SU-DHL-6 (cell line): ENCODE data around the gene OASL.
"Not testable (repeated sequence)": the region's sequence is repeated elsewhere in the genome, so short reads cannot be mapped to it uniquely, and the experiment has no call there.

Experiments
- H2AFZ ChIP-seq: fragments of 200-600 bp; sonication (generic); 2 replicates; pipeline ENCODE4 v1.6.1; 2014; ENCODE audit warnings: low read depth, mild to moderate bottlenecking, moderate library complexity, mixed read lengths, antibody characterized with exemption, low read length; ENCODE audit not compliant: severe bottlenecking
- H3F3A ChIP-seq: fragments of 200-600 bp; shearing (Covaris generic); 2 replicates; pipeline ENCODE4 v1.6.0; 2016; ENCODE audit warnings: antibody characterized with exemption, mild to moderate bottlenecking; ENCODE audit not compliant: insufficient read depth
- H3K27ac ChIP-seq: fragments of 200-600 bp; sonication (generic); 2 replicates; pipeline ENCODE4 v1.5.1; 2016; ENCODE audit warnings: low read depth, mild to moderate bottlenecking, low read length, moderate library complexity, mixed read lengths
- H3K27me3 ChIP-seq: fragments of 200-600 bp; sonication (generic), shearing (Covaris generic); 2 replicates; pipeline ENCODE4 v1.6.0; 2014; ENCODE audit warnings: mild to moderate bottlenecking, low read length
- H3K36me3 ChIP-seq: fragments of 200-600 bp; sonication (generic); 2 replicates; pipeline ENCODE4 v1.6.1; 2014; ENCODE audit warnings: mild to moderate bottlenecking, low read length, mixed read lengths
- H3K4me2 ChIP-seq: fragments of 300-600, 200-600 bp; shearing (Covaris generic), sonication (generic); 2 replicates; pipeline ENCODE4 v1.6.0; 2014; ENCODE audit warnings: low read length, low read depth, mild to moderate bottlenecking; ENCODE audit not compliant: poor library complexity, severe bottlenecking
- H3K4me3 ChIP-seq: fragments of 200-600 bp; sonication (generic); 2 replicates; pipeline ENCODE4 v1.5.1; 2014; ENCODE audit warnings: antibody characterized with exemption, low read length, mild to moderate bottlenecking, mixed read lengths; ENCODE audit not compliant: insufficient read depth, poor library complexity, severe bottlenecking
- H3K79me2 ChIP-seq: fragments of 200-600 bp; sonication (generic); 2 replicates; pipeline ENCODE4 v1.6.1; 2014; ENCODE audit warnings: mild to moderate bottlenecking, low read length, moderate library complexity; ENCODE audit not compliant: insufficient read depth
- H3K9ac ChIP-seq: fragments of 200-600 bp; sonication (generic); 2 replicates; pipeline ENCODE4 v1.7.0; 2014; ENCODE audit warnings: mild to moderate bottlenecking, low read length
- H3K9me2 ChIP-seq: fragments of 200-600 bp; sonication (generic); replicated peaks from 2 replicates; pipeline ENCODE4 v1.6.1; 2014; ENCODE audit warnings: low read length; ENCODE audit not compliant: insufficient read depth
- H3K9me3 ChIP-seq: fragments of 200-600 bp; sonication (generic); 2 replicates; pipeline ENCODE4 v1.6.1; 2014; ENCODE audit warnings: low read length, mixed read lengths; ENCODE audit not compliant: insufficient read depth
- H4K20me1 ChIP-seq: fragments of 200-600 bp; sonication (generic); 2 replicates; pipeline ENCODE4 v1.6.1; 2014; ENCODE audit warnings: low read depth, mild to moderate bottlenecking, antibody characterized with exemption, low read length, moderate library complexity, mixed read lengths
- EZH2phosphoT487 ChIP-seq: fragments of 200-600 bp; sonication (generic), shearing (Covaris generic); conservative IDR thresholded peaks from 2 replicates; pipeline ENCODE4 v1.6.1; 2018; ENCODE audit warnings: mild to moderate bottlenecking, antibody characterized with exemption, low read length, moderate library complexity, mixed read lengths
- TF ChIP-seq, protein P1 (sequence below): fragments of 200-600 bp; sonication (generic); IDR thresholded peaks from one replicate; pipeline ENCODE4 v1.5.1; 2017; ENCODE audit warnings: antibody characterized with exemption, mild to moderate bottlenecking, low read length, moderate library complexity; ENCODE audit not compliant: insufficient read depth, poor library complexity, severe bottlenecking

OASL gene

DNA sequence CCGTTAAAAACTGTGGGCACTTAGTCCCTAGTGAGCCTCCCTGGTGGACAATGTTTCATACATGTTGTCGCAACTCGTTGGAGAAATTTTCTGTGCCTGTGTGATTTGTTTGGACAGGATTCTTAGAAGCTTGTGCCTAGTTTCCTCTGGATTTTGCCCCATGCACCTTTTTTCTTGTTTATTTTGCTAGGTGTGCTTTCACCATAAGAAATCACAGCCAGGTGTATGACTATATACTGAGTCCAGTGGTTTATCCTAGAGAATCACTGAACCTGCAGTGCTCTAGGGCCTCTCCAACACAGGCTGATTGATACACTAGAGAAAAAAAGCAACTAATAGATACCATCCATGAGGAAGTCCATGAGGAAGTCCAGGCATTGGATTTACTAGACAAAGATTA is 33.1 kb upstream of the OASL start:
- H2AFZ ChIP-seq = no peak overlapping the region
- no peak overlapping the region for H3K4me2 ChIP-seq

DNA sequence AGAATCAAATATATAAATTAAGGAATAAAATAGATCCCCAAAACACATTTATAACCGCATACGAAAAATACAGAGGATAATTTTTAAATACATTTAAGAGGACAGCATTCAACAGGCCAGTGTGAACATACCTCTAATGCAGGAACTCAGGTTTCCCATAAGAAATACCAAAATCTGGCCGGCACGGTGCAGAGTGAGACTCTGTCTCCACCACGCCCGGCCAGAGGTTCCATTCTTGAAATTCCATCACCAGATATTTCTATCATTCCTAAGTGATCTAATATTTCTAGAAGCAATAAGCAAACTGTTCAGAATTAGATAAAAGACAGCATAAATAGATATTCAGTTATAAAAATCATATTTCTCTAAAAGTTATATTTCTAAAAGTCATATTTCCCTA is 30.2 kb upstream of the OASL start:
- no peaks in the 10 kb centered on the region for H3K9me2 ChIP-seq
- H4K20me1 ChIP-seq = no peaks in the 10 kb centered on the region
- H3K9ac ChIP-seq = no peak overlapping the region
- no peaks in the 10 kb centered on the region for H3K36me3 ChIP-seq
- no peaks in the 10 kb centered on the region for H3K79me2 ChIP-seq
- no peaks in the 10 kb centered on the region for H3F3A ChIP-seq
- H2AFZ ChIP-seq = no peak overlapping the region
- TF ChIP-seq, protein P1, sequence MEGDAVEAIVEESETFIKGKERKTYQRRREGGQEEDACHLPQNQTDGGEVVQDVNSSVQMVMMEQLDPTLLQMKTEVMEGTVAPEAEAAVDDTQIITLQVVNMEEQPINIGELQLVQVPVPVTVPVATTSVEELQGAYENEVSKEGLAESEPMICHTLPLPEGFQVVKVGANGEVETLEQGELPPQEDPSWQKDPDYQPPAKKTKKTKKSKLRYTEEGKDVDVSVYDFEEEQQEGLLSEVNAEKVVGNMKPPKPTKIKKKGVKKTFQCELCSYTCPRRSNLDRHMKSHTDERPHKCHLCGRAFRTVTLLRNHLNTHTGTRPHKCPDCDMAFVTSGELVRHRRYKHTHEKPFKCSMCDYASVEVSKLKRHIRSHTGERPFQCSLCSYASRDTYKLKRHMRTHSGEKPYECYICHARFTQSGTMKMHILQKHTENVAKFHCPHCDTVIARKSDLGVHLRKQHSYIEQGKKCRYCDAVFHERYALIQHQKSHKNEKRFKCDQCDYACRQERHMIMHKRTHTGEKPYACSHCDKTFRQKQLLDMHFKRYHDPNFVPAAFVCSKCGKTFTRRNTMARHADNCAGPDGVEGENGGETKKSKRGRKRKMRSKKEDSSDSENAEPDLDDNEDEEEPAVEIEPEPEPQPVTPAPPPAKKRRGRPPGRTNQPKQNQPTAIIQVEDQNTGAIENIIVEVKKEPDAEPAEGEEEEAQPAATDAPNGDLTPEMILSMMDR = no peak
- no peak for TF ChIP-seq EZH2phosphoT487
- no peak overlapping the region for H3K27ac ChIP-seq
- H3K27me3 ChIP-seq = no peaks in the 10 kb centered on the region
- no peak overlapping the region for H3K4me3 ChIP-seq
- H3K4me2 ChIP-seq = no peak overlapping the region
- H3K9me3 ChIP-seq = no peaks in the 10 kb centered on the region

More for the DNA sequence above, 33.1 kb upstream of the OASL start:
- Histone ChIP-seq H3K27me3 (no peaks in the 10 kb centered on the region), H3K36me3 (no peaks in the 10 kb centered on the region), H3K9ac (no peak overlapping the region), H3K9me3 (no peaks in the 10 kb centered on the region), H3K79me2 (no peaks in the 10 kb centered on the region), H3K27ac (no peak overlapping the region), H3K4me3 (no peak overlapping the region), H3F3A (no peaks in the 10 kb centered on the region), H3K9me2 (no peaks in the 10 kb centered on the region), H4K20me1 (no peaks in the 10 kb centered on the region)
- TF ChIP-seq EZH2phosphoT487 = no peak
- TF ChIP-seq, protein P1 = no peak

DNA sequence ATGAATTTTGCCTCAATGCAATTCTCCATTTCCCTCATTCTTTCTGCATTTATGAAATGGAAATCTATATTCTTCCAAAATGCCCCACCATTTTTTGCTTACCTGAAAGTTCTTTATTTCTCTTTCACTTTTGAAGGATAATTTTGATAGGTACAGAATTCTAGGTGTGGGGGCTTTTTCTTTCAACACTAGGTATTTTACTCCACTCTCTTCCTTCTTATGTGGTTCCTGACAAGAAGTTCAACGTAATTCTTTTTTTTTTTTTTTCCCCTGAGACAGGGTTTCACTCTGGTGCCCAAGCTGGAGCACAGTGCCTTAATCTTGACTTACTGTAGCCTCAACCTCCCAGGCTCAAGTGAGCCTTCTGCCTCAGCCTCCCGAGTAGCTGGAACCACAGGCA is 26.3 kb upstream of the OASL start:
- no peak overlapping the region for H3K27ac ChIP-seq
- H3K9ac ChIP-seq = no peak overlapping the region
- TF ChIP-seq, protein P1 = no peak
- no peak for TF ChIP-seq EZH2phosphoT487
- H3K9me3 ChIP-seq = no peaks in the 10 kb centered on the region
- H3K4me3 ChIP-seq = no peak overlapping the region
- no peak overlapping the region for H2AFZ ChIP-seq
- H3F3A ChIP-seq = no peaks in the 10 kb centered on the region
- H3K9me2 ChIP-seq = no peaks in the 10 kb centered on the region
- no peaks in the 10 kb centered on the region for H3K27me3 ChIP-seq
- H3K79me2 ChIP-seq = no peaks in the 10 kb centered on the region
- H3K36me3 ChIP-seq = no peaks in the 10 kb centered on the region
- no peak overlapping the region for H3K4me2 ChIP-seq
- no peaks in the 10 kb centered on the region for H4K20me1 ChIP-seq

DNA sequence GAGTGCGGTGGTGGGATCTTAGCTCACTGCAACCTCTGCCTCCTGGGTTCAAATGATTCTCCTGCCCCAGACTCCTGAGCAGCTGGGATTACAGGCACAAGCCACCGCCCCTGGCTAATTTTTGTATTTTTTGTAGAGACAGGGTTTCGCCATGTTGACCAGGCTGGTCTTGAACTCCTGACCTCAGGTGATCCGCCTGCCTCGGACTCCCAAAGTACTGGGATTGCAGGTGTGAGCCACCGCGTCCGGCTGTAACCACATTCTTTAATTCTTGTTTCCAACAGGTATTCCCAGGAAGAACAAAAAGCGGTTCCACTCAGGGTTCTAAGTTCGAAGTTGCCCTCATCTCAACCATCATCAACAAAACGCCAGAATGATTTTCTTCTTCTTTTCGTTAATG is 25.5 kb upstream of the OASL start:
- H3K9me2 ChIP-seq, H3K4me3 ChIP-seq, H3F3A ChIP-seq, H3K79me2 ChIP-seq, H3K9ac ChIP-seq, H4K20me1 ChIP-seq, H2AFZ ChIP-seq, H3K36me3 ChIP-seq, H3K9me3 ChIP-seq, H3K4me2 ChIP-seq, H3K27ac ChIP-seq, H3K27me3 ChIP-seq: not testable (repeated sequence)
